Fibroblast of mammary gland (primary cell): Measurements from ENCODE around the gene ATP1B1.

Experiments used
- DNase-seq: peaks from one replicate; pipeline ENCODE4 v3.0.0-alpha.2; 2010; ENCODE audit warnings: low read depth
- H3K4me3 ChIP-seq: 2 replicates; pipeline ENCODE4 v1.5.1; 2011; ENCODE audit warnings: low read depth, mild to moderate bottlenecking, low read length, moderate library complexity; ENCODE audit not compliant: control insufficient read depth
- TF ChIP-seq, protein P1 (sequence below): conservative IDR thresholded peaks from 2 replicates; pipeline ENCODE4 v1.5.1; 2011; ENCODE audit warnings: low read depth, low read length, inconsistent platforms; ENCODE audit not compliant: control insufficient read depth, insufficient read depth

ATP1B1 gene

DNA sequence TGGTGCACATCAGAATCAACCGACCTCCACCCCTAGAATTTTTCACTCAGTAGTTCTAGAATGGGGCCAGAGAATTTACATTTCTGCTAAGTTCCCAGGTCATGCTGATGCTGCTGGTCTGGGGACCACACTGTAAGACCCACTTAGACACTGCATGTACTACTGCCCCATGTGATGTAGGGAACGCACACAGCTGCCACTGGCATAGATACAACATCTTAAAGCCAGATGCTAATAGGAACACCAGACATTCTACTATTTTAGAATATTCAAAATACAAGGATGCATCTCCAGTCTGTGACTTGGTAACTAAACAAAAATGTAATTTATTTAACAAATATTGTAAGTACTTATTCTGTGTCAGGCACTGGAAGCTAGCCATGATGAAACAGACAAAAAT is 14.1 kb upstream of the ATP1B1 start:
- H3K4me3 ChIP-seq = no peak overlapping the region
- TF ChIP-seq, protein P1, sequence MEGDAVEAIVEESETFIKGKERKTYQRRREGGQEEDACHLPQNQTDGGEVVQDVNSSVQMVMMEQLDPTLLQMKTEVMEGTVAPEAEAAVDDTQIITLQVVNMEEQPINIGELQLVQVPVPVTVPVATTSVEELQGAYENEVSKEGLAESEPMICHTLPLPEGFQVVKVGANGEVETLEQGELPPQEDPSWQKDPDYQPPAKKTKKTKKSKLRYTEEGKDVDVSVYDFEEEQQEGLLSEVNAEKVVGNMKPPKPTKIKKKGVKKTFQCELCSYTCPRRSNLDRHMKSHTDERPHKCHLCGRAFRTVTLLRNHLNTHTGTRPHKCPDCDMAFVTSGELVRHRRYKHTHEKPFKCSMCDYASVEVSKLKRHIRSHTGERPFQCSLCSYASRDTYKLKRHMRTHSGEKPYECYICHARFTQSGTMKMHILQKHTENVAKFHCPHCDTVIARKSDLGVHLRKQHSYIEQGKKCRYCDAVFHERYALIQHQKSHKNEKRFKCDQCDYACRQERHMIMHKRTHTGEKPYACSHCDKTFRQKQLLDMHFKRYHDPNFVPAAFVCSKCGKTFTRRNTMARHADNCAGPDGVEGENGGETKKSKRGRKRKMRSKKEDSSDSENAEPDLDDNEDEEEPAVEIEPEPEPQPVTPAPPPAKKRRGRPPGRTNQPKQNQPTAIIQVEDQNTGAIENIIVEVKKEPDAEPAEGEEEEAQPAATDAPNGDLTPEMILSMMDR = no peak
- no peak for DNase-seq

DNA sequence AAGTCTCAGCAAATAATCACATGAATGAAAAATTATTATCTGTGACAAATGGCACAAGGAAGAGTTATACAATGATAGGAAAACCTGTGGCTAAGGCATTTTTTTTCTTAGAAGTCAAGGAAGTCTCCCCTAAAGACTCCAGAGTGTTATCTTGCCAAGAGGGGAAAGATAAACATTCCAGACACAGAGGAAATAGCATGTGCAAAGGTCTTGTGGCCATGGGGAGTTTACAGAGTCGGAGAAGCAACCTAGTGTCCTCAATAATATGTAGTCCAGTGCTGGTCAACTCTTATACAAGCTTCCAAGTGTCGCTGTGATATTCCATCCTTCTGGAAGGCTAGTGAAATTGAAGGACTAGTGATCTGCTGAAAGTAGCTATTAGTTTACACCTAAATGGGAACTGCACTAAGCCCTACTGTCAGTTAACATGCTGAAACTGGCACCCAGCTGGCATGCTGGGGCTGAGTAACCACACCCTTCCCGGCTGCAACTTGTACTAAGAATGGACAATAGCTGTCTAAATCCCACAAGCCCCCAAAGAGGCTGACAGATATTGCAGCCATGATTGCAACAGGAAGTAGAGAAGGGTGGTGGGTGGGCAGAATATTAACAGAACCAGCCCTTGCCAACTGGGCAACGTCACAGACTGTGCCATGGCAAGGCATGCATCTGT is 11.5 kb upstream of the ATP1B1 start:
- no peak for DNase-seq
- no peak overlapping the region for H3K4me3 ChIP-seq
- TF ChIP-seq, protein P1 = no peak

DNA sequence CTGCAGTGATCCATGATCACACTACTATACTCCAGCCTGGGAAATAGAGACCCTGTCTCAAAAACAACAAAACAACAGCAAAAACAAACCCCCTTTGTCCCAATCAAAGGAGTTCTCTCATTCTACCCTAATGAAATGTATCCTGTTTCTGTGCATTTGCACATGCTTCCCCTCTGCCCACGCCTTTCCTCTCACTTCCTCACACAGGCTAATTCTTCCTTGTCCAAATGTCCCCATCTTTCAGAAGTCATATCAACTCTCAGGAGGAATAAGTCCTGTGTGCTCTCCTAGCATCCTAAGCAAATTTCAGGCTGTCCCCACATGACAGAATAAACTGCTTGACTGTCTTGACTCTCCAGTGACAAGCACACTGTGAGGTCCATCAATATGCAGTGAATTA is 8.1 kb upstream of the ATP1B1 start:
- no peak overlapping the region for H3K4me3 ChIP-seq
- TF ChIP-seq, protein P1 = no peak
- DNase-seq = no peak

DNA sequence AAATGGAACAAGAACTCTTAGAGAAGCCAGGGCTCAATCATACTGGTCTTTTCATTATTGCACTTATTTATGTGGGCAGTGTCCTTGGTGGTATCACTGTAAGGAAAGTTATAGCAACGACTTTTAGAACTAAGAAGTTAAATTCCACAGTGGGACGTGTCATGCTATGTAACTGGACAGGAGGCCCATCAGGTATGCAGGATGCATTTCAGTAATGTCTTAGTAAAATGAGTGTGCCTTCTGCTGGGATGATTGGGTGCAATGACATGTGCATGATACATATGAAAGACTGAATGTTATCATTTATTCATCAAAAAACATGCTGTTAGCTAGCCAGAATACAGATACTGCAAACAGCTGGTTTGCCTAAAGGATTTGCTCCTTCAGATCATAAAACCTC is 6.9 kb upstream of the ATP1B1 start:
- TF ChIP-seq, protein P1 = no peak
- no peak overlapping the region for H3K4me3 ChIP-seq
- DNase-seq = no peak

DNA sequence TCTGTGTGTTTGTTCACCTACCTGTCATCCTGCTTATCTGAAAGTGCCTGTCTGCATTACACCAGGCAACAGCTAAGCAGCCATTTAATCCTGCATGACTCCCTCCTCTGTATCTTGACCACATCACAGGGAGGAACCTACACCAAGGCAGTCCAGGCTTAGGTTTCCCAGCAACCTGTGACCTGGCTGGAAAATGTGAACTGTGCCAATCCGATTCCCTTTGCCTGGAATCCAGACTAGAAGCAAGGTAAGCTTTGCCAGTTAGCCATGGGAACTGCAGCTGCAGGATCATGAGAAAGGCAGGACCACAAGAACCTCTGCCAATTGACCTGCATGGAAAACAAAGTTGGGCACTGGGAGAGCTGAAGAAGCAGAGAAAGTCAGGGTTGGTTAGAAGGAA is 6.3 kb upstream of the ATP1B1 start:
- no peak overlapping the region for H3K4me3 ChIP-seq
- DNase-seq = no peak
- TF ChIP-seq, protein P1 = no peak

DNA sequence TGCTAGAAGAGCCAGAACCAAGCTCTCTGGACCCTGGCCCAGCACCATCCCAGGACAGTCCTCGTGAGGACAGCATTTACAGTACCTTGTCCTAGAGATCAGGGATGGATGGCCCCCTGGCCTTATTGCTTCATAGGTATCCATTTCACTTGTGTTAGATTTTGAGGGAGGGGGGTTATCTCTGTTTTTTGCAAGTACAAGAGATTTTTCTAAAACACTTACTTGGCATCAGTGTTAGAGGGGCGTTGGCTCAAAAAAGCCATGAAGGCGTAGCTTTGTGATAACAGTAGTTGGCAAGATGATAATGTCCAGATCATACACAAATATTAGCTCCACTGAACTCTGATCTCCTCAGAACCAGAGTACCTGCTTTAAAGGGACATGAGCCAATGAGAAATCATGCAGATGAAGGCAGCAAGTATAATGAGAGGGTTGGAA is 5.8 kb upstream of the ATP1B1 start:
- TF ChIP-seq, protein P1 = no peak
- no peak overlapping the region for H3K4me3 ChIP-seq
- no peak for DNase-seq

DNA sequence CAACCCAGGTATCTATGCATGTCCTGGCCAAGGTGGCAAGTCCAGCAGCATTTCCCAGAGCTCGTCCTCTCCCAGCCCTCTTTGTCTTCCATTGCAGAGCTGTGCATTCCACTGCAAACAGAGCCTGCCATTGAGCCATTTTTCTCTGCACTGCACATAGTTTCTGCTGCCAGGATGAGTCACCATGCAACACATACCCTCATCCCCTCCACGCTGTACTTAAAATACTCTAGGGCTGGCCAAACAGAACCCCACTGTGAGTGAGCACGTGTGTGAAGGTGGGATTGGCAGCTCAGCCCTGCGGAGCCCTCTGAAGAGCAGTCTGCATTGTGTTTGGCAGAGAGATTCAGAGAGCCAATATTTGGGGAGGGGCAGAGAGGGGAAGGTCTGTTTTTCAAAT is 3.9 kb upstream of the ATP1B1 start:
- TF ChIP-seq, protein P1 = no peak
- H3K4me3 ChIP-seq = no peak overlapping the region
- peak; percentile 65 for DNase-seq
